Uterus (tissue), 2 donors: ENCODE measurements around the gene EEFSEC.

Source experiments
- POLR2A ChIP-seq, 2 donors: fragments of 450-650 bp; IDR thresholded peaks; one replicate each; pipeline ENCODE4 v1.6.1; 2016; ENCODE audit warnings: antibody characterized with exemption in 2 of 2, mild to moderate bottlenecking in 1 of 2, moderate library complexity in 1 of 2
- TF ChIP-seq, protein P1 (sequence below), 4 experiments: fragments of 200-600 bp in 2 of 4; fragments of 450-650 bp in 2 of 4; sonication (generic) in 2 of 4; IDR thresholded peaks; one replicate each; pipeline ENCODE4 v1.5.1; 2016 to 2019; ENCODE audit warnings: antibody characterized with exemption in 4 of 4, mild to moderate bottlenecking in 2 of 4, moderate library complexity in 1 of 4

DNA sequence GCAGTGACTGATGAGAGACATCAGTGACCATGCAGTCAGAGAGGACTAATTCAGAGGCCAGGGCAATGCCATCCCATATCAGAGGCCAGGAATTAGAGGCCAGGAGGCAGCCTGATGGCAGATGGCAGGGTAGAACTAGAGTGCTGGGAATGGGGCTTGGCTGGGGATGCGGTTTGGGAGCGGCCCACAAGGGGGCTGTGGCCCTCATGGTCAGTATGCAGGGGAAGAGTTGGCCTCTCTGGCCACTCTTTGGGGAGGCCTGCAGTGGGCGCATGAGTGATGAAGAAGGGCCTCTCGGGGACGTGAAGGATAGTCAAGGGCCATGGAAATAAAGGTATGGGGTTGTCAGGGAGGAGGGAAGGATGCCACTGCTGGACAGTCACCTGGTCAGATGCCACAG, 101.7 kb downstream of the EEFSEC start:
- TF ChIP-seq, protein P1, sequence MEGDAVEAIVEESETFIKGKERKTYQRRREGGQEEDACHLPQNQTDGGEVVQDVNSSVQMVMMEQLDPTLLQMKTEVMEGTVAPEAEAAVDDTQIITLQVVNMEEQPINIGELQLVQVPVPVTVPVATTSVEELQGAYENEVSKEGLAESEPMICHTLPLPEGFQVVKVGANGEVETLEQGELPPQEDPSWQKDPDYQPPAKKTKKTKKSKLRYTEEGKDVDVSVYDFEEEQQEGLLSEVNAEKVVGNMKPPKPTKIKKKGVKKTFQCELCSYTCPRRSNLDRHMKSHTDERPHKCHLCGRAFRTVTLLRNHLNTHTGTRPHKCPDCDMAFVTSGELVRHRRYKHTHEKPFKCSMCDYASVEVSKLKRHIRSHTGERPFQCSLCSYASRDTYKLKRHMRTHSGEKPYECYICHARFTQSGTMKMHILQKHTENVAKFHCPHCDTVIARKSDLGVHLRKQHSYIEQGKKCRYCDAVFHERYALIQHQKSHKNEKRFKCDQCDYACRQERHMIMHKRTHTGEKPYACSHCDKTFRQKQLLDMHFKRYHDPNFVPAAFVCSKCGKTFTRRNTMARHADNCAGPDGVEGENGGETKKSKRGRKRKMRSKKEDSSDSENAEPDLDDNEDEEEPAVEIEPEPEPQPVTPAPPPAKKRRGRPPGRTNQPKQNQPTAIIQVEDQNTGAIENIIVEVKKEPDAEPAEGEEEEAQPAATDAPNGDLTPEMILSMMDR (IDR thresholded peaks at IDR 0.05), result no peak
- TF ChIP-seq POLR2A (IDR thresholded peaks at IDR 0.05), result no peak
